Measurements from ENCODE around the gene TRIM51.
"Not testable (repeated sequence)": the region's sequence is repeated elsewhere in the genome, so short reads cannot be mapped to it uniquely, and the experiment has no call there.

Gene TRIM51, protein sequence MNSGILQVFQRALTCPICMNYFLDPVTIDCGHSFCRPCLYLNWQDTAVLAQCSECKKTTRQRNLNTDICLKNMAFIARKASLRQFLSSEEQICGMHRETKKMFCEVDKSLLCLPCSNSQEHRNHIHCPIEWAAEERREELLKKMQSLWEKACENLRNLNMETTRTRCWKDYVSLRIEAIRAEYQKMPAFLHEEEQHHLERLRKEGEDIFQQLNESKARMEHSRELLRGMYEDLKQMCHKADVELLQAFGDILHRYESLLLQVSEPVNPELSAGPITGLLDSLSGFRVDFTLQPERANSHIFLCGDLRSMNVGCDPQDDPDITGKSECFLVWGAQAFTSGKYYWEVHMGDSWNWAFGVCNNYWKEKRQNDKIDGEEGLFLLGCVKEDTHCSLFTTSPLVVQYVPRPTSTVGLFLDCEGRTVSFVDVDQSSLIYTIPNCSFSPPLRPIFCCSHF

DNA sequence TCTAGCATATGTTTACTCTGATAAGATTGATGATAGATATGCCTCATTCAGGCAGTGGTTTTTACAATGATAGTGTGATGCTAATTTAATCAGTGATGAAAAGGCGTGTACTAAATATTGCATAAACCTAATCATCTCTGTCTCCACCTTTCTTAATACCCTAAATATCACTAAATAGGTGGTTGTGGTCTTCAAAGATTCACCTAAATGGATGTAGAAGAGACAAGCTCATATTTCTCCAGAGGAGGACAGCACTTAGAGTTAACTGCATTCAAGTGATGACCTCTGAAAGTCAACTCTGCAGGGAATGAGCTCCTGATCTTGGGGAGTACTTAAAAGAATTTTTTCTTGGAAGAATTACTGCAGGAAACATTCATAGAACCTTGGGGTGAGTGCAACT is at the start of gene TRIM51:
TRIM51 (plus strand) TSS at position 301 of the 400 bp plus-strand sequence. CDS start 2,132 bp downstream, outside the sequence.
- not testable (repeated sequence) for DNase-seq (ENCODE audit: low read depth)

DNA sequence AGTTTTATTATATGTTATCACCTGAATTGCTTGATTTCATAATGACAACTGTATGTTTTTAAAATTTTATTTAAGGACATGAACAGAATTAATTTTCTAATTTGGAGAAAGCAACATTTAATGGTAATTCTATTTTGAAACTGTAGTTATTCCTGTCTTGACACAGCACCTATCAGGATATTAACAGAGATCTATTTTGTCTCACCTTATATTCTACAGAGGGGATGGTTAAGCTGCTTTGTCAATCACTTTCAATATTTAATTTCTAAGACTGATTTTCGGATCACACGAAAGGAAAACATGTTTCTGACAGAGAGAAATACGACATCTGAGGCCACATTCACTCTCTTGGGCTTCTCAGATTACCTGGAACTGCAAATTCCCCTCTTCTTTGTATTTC is 44.6 kb upstream of the TRIM51 start, which contains the start of gene OR5D16:
OR5D16 (plus strand) TSS at position 301 of the 400 bp plus-strand sequence; CDS start at position 301, 0 bp downstream.
- DNase-seq (ENCODE audit: low read depth), result no peak

DNA sequence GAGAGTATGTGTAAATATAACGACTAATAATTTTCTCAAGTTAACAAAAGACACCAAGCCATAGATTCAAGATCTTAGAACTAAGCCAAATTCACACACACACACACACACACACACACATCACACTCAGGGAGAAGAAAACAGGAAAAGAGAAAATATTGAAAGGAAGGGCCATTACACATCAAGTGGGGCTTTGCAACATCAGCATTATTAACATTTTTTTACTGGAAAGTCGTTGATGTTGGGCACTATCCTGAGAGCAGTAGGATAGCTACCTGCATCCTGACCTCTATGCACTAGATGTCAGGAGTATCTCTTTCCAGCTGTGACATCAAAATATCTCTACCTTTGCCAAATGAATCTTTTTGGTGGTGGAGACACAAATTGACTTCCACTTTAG is 35.6 kb upstream of the TRIM51 start:
- DNase-seq (ENCODE audit: low read depth), result no peak

DNA sequence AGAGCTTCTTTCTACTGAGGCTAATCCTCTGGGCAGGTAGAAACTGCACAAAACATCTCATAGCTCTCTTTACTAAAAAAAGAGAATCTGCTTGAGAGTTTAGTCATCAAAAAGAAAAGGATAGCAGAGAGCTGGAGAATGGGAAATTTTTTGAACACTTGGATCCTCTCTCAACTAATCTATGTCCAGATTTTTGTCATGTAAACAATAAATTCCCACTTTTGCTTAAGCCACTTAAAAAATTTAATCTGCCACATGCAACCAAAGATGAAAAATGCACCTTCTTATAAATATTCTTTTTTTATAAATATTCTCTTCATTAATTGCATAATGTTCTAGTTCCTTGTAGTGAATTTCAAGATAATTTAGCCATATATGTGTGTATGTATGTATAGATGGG is 34.1 kb upstream of the TRIM51 start:
- no peak for DNase-seq (ENCODE audit: low read depth)

DNA sequence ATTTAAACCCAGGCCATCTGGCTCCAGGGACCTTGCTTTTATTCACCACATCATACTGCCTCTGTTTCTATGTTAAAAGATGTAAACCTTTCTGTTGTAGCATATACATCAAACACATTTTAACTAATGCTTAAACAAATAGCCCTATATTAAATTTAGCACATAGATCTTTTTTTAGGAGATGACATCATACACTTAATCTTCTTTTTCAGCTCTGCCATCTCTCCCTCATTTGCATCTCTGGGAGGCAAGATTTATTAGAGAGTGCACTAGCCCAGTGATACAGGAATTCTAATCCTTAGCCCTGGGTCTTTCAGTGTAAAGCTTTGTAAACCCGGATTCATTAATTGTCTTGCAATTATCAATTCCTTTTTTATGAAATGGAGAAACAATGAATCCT is 31.0 kb upstream of the TRIM51 start:
- no peak for DNase-seq (ENCODE audit: low read depth)

DNA sequence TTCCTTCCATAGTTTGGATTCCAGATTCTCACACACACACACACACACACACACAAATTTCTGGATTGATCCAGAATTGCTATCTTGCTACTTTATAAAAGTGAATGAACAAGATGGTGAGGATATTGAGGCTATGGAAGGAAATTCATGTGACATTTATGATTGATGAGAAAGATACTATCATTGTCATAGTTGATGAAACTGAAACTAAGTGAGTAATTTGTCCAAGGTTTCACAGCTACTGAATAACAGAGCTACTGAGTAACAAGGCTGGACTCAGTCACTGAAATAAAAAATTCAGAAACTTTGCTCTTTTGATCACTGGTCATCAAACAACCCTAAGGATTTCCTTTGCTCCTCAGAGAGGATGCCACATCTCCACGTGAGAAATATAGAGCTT is 28.4 kb upstream of the TRIM51 start:
- no peak for DNase-seq (ENCODE audit: low read depth)

DNA sequence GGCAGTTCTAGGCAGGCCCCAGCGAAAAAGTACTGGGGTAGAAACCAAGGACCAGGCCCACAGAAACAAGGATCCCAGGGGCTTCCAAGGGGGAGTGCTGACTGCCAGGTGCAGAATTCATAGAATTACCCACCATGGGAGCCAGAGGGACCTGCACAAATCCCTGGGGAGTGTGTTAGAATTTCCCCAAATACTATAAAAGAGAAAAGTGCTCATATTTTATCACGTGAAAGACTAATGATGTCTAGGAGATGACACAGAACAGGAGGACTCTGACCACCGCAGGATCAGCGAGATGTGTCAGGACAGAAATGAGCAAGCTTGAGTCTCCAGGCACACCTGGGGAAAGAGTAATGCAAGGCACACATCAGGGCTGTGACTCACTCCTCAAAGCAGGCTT is 15.7 kb upstream of the TRIM51 start:
- DNase-seq (ENCODE audit: low read depth), result not testable (repeated sequence)

DNA sequence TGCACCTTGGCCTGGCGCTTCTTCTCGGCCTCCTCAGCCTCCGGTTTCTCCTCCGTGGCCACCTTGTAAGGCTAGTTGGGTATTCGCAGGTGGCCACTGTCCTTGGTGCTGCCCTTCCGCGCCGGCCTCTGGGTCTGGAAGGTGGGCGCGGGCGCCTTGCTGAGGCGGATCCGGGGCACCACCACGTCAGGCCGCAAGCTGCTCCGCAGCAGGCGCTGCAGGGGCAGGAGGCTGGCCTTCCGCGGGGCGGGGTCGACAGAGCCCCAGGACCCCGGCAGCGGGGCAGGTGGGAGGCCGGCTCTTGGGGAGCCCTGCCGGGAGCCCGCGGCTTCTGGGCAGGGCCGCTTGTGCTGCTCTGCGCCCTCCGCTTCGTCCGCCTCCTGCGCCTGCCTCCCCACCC is 10.4 kb upstream of the TRIM51 start:
- DNase-seq (ENCODE audit: low read depth), result not testable (repeated sequence)

DNA sequence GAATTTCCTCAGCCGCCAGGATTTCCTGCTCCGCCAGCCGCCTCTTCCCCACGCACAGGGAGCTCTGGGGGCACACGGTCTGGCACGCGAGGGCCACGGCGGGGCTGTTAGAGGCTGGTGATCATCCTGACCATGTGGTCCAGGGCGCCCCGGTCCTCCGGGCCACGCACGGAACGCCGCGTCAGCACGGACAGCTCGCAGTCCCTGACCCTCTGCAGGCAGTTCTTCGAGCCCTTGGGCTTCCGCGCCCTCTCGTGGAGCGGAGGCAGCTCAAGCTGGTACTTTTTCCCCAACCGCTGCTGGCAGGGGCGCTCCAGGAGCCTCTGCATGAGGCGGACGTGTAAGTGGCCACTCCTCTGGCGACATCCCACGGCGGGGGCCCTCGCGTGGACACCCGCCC is 10.0 kb upstream of the TRIM51 start:
- not testable (repeated sequence) for DNase-seq (ENCODE audit: low read depth)

DNA sequence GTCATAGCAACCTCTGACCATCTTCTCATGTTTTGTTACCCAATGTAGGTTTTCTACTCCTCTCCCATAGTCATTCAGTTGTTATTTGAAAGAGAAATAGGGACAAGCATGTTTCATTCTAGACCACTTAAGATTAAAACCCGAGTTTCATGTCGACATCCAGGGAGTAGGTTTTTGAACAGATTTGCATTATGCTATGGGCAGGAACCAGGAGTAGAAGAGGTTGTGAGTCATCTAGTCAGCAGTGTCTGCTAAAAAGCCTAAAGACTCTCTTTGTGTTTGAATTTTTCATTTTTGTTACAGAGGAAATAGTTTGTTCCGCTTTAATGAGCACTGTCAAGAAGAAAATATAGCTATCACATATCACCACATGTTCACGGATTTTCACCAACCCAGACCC is 1.9 kb downstream of the TRIM51 start:
- not testable (repeated sequence) for DNase-seq (ENCODE audit: low read depth)

DNA sequence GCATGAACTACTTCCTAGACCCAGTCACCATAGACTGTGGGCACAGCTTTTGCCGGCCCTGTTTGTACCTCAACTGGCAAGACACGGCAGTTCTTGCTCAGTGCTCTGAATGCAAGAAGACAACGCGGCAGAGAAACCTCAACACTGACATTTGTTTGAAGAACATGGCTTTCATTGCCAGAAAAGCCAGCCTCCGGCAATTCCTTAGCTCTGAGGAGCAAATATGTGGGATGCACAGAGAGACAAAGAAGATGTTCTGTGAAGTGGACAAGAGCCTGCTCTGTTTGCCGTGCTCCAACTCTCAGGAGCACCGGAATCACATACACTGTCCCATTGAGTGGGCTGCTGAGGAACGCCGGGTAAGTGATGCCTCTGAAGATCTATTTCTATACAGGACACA is 2.4 kb downstream of the TRIM51 start:
- not testable (repeated sequence) for DNase-seq (ENCODE audit: low read depth)

DNA sequence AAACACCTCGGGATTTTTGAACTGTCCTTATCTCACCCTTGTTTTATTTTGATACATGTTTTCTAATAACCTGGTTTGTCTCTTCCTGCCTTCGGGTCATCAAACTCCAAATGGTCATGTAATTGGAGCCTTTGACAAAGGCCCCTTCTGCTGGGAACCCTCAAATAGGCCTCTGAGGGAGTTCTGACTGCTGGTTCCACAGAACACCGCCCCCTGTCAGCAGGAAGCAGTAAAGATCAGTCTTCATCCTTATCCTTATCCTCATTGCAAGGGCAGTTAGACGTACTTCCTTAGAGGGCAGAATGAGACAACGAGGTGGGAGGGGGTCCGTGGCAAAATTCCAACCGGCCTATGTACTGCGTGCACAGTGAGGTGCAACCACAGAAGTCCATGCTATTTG is 12.1 kb downstream of the TRIM51 start:
- no peak for DNase-seq (ENCODE audit: low read depth)

DNA sequence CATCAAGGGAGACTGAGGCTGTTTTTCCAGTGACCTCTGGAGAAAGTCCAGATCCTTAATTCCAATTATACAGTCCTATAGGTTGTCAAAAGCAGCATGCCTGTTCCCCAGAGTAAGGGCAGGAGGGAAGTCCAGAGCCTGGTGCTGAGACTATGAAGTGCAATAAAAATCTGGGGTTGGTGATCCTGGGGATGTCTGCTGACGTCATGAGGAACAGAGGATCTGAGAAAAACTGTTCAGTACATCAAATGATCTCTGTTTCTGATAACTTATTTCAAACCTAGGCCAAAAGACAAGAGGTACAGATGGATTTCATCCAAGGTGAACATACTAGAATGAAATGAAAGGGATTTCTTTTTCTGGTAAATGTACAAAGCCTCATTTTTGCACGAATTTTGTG is 19.2 kb downstream of the TRIM51 start:
- DNase-seq (ENCODE audit: low read depth), result no peak

DNA sequence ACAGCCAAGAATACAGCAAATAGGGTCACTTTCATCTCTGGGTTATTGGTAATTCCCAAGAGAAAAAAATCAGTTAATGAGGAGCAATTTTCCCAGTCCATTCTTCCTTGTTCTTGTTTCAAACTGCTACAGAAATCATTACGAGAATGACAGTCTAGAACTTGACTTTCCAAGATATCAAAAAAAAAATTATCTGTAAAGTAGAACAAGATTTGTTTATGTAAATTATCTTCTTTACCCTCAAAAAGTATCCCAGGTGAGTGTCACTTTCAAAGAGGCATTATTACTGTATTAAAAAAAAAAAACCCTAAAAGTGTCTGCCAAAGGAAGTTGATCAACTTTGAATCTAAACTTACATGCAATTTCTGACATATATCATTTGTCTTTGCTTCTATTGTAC is 31.4 kb downstream of the TRIM51 start, which contains the start of gene OR5W2:
OR5W2 (minus strand) TSS at position 101 of the 400 bp plus-strand sequence; CDS start at position 101, 0 bp downstream.
- no peak for DNase-seq (ENCODE audit: low read depth)

DNA sequence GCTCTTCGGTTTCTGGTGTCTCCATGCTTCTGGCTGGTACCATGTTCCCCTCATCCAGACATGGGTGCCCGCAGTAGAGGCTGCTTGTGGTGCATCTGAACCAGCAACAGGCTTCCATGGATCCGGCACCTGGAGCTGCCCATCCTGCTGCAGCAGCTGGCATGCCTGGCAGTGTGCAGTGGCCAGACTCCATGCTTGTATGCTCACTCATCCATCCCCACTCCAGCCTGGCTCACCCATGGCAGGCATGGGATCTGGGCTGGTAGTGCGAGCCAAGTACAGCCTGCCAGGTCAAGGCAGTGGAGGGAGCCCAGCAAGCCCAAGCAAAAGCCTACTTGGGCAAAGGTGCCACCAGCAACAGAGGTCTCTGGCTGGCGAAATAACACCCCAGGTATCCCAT is 37.4 kb downstream of the TRIM51 start:
- DNase-seq (ENCODE audit: low read depth), result no peak

DNA sequence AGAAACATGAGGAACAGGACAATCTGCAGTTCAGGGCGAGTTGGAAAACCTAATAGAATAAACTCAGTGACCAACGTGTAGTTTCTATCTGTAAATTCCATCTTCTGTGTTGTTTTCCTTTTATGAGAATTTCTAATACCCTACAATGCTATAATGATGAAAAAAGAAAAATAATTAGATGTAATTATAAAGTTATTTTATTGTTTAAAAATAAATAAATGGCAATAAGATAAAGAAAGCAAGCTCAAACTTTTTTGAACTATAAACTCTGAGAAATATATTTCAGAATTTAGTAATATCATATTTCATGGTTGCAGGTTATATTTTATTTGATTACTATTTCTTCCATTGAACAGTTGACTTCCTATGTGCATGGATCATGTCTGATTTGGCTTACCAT is 53.2 kb downstream of the TRIM51 start, which contains the start of gene OR5I1:
OR5I1 (minus strand) TSS at position 101 of the 400 bp plus-strand sequence; CDS start at position 101, 0 bp downstream.
- DNase-seq (ENCODE audit: low read depth), result no peak
